H1 (cell line): ENCODE data around the gene HPD. TPM values are rescaled to one million over a fixed set of nuclear protein-coding genes. Genes with fewer than 3 reads are reported as not detected.

Experiments used
- CTCF ChIA-PET: fragments of 300-600 bp; sonication (Branson Sonifier 250); formaldehyde crosslinking; loops from one replicate; lab custom pipeline; 2021; ENCODE audit not compliant: partially characterized antibody; lab: Charles Lee
- POLR2A ChIA-PET: fragments of 300-600 bp; sonication (Branson Sonifier 250); formaldehyde crosslinking; loops from one replicate; lab custom pipeline; 2021; ENCODE audit warnings: inconsistent platforms; ENCODE audit not compliant: partially characterized antibody; lab: Charles Lee
- DNase-seq, 2 experiments: peaks; one replicate each; pipeline versions ENCODE4 v3.0.0 to v3.0.0-alpha.2; 2010 to 2022; ENCODE audit warnings: low spot score in 2 of 2, low read depth in 1 of 2, mixed read lengths in 1 of 2
- FAIRE-seq: peaks from 2 replicates; lab custom pipeline; 2011; peaks lifted over from hg19 to GRCh38; lab: Jason Lieb, UNC
- H2AFZ ChIP-seq: 2 replicates; pipeline ENCODE4 v1.8.1; 2012; ENCODE audit warnings: low read length, inconsistent platforms
- H2AK5ac ChIP-seq: 2 replicates; pipeline ENCODE4 v1.6.1; 2013; ENCODE audit warnings: low read depth, low read length
- H2BK120ac ChIP-seq: replicated peaks from 2 replicates; pipeline ENCODE3; 2013; ENCODE audit warnings: low read depth, low read length, inconsistent platforms
- H2BK12ac ChIP-seq: 2 replicates; pipeline ENCODE4 v1.6.1; 2013; ENCODE audit warnings: low read depth, low read length
- H2BK15ac ChIP-seq: 2 replicates; pipeline ENCODE4 v1.6.1; 2013; ENCODE audit warnings: low read length
- H2BK20ac ChIP-seq: 2 replicates; pipeline ENCODE4 v1.6.1; 2013; ENCODE audit warnings: low read length
- H2BK5ac ChIP-seq: 2 replicates; pipeline ENCODE4 v1.6.1; 2013; ENCODE audit warnings: low read depth, low read length
- H3K14ac ChIP-seq: 2 replicates; pipeline ENCODE4 v1.6.1; 2013; ENCODE audit warnings: inconsistent platforms; ENCODE audit not compliant: insufficient read length
- H3K18ac ChIP-seq: 2 replicates; pipeline ENCODE4 v1.6.1; 2013; ENCODE audit warnings: low read length; ENCODE audit errors: extremely low read depth
- H3K23ac ChIP-seq: 2 replicates; pipeline ENCODE4 v1.6.1; 2013; ENCODE audit warnings: inconsistent platforms; ENCODE audit not compliant: insufficient read length
- H3K23me2 ChIP-seq: 2 replicates; pipeline ENCODE4 v1.6.1; 2013; ENCODE audit warnings: low read depth, low read length
- H3K27ac ChIP-seq: 2 replicates; pipeline ENCODE4 v1.6.1; 2011; ENCODE audit warnings: low read depth, low read length, inconsistent platforms
- H3K27me3 ChIP-seq, 4 experiments: replicated peaks in 1 of 4; 1 replicate in 1 of 4; 2 replicates in 3 of 4; pipeline versions ENCODE4 v1.6.1 to v1.8.1; 2011 to 2013; ENCODE audit warnings: low read length in 3 of 4, mild to moderate bottlenecking in 3 of 4, inconsistent platforms in 2 of 4, mixed read lengths in 2 of 4, moderate library complexity in 1 of 4; ENCODE audit not compliant: control insufficient read depth in 3 of 4, insufficient read depth in 3 of 4; ENCODE audit errors: extremely low read depth in 1 of 4
- H3K36me3 ChIP-seq, 4 experiments: 2 replicates each; pipeline versions ENCODE4 v1.6.1 to v1.8.1; 2011 to 2013; ENCODE audit warnings: mild to moderate bottlenecking in 4 of 4, low read length in 3 of 4, moderate library complexity in 2 of 4, control low read depth in 1 of 4, inconsistent platforms in 1 of 4; ENCODE audit not compliant: insufficient read depth in 4 of 4, control insufficient read depth in 2 of 4
- H3K4ac ChIP-seq: replicated peaks from 2 replicates; pipeline ENCODE3; 2013; ENCODE audit warnings: low read length, low read depth, mixed read lengths, inconsistent platforms; ENCODE audit not compliant: insufficient read length
- H3K4me1 ChIP-seq, 4 experiments: replicated peaks in 1 of 4; 1 replicate in 1 of 4; 2 replicates in 3 of 4; pipeline versions ENCODE4 v1.6.1 to v1.8.1; 2011 to 2013; ENCODE audit warnings: low read length in 3 of 4, inconsistent platforms in 2 of 4, mixed read lengths in 1 of 4; ENCODE audit not compliant: insufficient read depth in 4 of 4, control insufficient read depth in 3 of 4
- H3K4me2 ChIP-seq, 2 experiments: 2 replicates each; pipeline versions ENCODE4 v1.6.1 to v1.8.1; 2011 to 2013; ENCODE audit warnings: low read depth in 2 of 2, low read length in 2 of 2, control low read depth in 1 of 2, inconsistent platforms in 1 of 2, mild to moderate bottlenecking in 1 of 2; ENCODE audit not compliant: insufficient read depth in 1 of 2
- H3K4me3 ChIP-seq, 4 experiments: fragments of 200-600, 300-600 bp in 1 of 4; sonication (generic), shearing (Covaris generic), sonication (Bioruptor Twin) in 1 of 4; 2 replicates each; pipeline versions ENCODE4 v1.5.1 to v1.8.1; 2011 to 2016; ENCODE audit warnings: low read length in 4 of 4, low read depth in 3 of 4, control low read depth in 2 of 4, inconsistent platforms in 2 of 4, mild to moderate bottlenecking in 2 of 4, mixed read lengths in 1 of 4, moderate library complexity in 1 of 4; ENCODE audit not compliant: insufficient read depth in 2 of 4; ENCODE audit errors: extremely low read depth in 1 of 4
- H3K56ac ChIP-seq: replicated peaks from 2 replicates; pipeline ENCODE3; 2013; ENCODE audit warnings: low read depth, mild to moderate bottlenecking, mixed read lengths, low read length, inconsistent platforms; ENCODE audit not compliant: insufficient read length
- H3K79me1 ChIP-seq: 2 replicates; pipeline ENCODE4 v1.6.1; 2013; ENCODE audit warnings: low read depth, low read length, control low read depth
- H3K79me2 ChIP-seq, 2 experiments: 2 replicates each; pipeline versions ENCODE4 v1.6.1 to v1.8.1; 2012 to 2013; ENCODE audit warnings: low read length in 2 of 2, mild to moderate bottlenecking in 2 of 2, inconsistent platforms in 1 of 2; ENCODE audit not compliant: insufficient read depth in 2 of 2, control insufficient read depth in 1 of 2
- H3K9ac ChIP-seq, 4 experiments: replicated peaks in 1 of 4; 1 replicate in 1 of 4; 2 replicates in 3 of 4; pipeline versions ENCODE4 v1.6.1 to v1.8.1; 2011 to 2013; ENCODE audit warnings: low read depth in 3 of 4, low read length in 3 of 4, control low read depth in 2 of 4, mild to moderate bottlenecking in 2 of 4, moderate library complexity in 2 of 4, inconsistent platforms in 1 of 4; ENCODE audit errors: extremely low read depth in 1 of 4
- H3K9me3 ChIP-seq, 2 experiments: 2 replicates each; pipeline versions ENCODE4 v1.6.1 to v1.8.1; 2012 to 2013; ENCODE audit warnings: mild to moderate bottlenecking in 2 of 2, moderate library complexity in 2 of 2, control low read depth in 1 of 2, inconsistent platforms in 1 of 2, low read depth in 1 of 2, low read length in 1 of 2, mixed read lengths in 1 of 2; ENCODE audit not compliant: insufficient read depth in 2 of 2
- H4K20me1 ChIP-seq, 2 experiments: replicated peaks in 1 of 2; 2 replicates each; pipeline versions ENCODE3 to v1.8.1; 2011 to 2013; ENCODE audit warnings: inconsistent platforms in 2 of 2, low read length in 2 of 2, mild to moderate bottlenecking in 1 of 2; ENCODE audit not compliant: insufficient read depth in 2 of 2, control insufficient read depth in 1 of 2
- H4K5ac ChIP-seq: 2 replicates; pipeline ENCODE4 v1.6.1; 2013; ENCODE audit warnings: low read length, low read depth, mixed read lengths, inconsistent platforms; ENCODE audit not compliant: insufficient read length
- H4K8ac ChIP-seq: 2 replicates; pipeline ENCODE4 v1.8.0; 2013; ENCODE audit warnings: mild to moderate bottlenecking, moderate library complexity, low read length, inconsistent platforms; ENCODE audit not compliant: insufficient read depth; ENCODE audit errors: extremely low read depth
- H4K91ac ChIP-seq: replicated peaks from 2 replicates; pipeline ENCODE3; 2013; ENCODE audit warnings: low read length, mixed read lengths, inconsistent platforms; ENCODE audit not compliant: insufficient read length
- ASH2L ChIP-seq: fragments of 200-600, 300-600 bp; sonication (generic); IDR thresholded peaks from one replicate; pipeline ENCODE4 v1.7.1; 2017; ENCODE audit warnings: low read length
- BCL11A ChIP-seq, 2 experiments: IDR thresholded peaks; one replicate each; pipeline ENCODE4 v1.6.1; 2011; ENCODE audit warnings: low read depth in 2 of 2, low read length in 2 of 2, mild to moderate bottlenecking in 2 of 2
- CHD2 ChIP-seq: IDR thresholded peaks from 2 replicates; pipeline ENCODE4 v1.6.1; 2012; ENCODE audit warnings: low read length, improper control_type of control experiment
- CREB1 ChIP-seq: IDR thresholded peaks from 2 replicates; pipeline ENCODE4 v1.6.1; 2012; ENCODE audit warnings: inconsistent platforms
- E2F6 ChIP-seq: IDR thresholded peaks from 2 replicates; pipeline ENCODE4 v1.6.1; 2012; ENCODE audit warnings: inconsistent platforms
- HDAC2 ChIP-seq, 2 experiments: fragments of 300-600 bp in 1 of 2; sonication (generic) in 1 of 2; IDR thresholded peaks; 2 replicates each; pipeline ENCODE4 v1.6.1; 2011 to 2012; ENCODE audit warnings: low read depth in 2 of 2, low read length in 2 of 2, mild to moderate bottlenecking in 2 of 2, moderate library complexity in 2 of 2, borderline replicate concordance in 1 of 2, inconsistent platforms in 1 of 2
- HDAC6 ChIP-seq: IDR thresholded peaks from one replicate; pipeline ENCODE4 v1.7.1; 2012; ENCODE audit warnings: low read depth, mild to moderate bottlenecking, inconsistent platforms, low read length, moderate library complexity
- KDM1A ChIP-seq: fragments of 200-600, 300-600 bp; sonication (generic); IDR thresholded peaks from 2 replicates; pipeline ENCODE4 v1.7.1; 2016; ENCODE audit warnings: mild to moderate bottlenecking, low read length, borderline replicate concordance
- NRF1 ChIP-seq: IDR thresholded peaks from 2 replicates; pipeline ENCODE4 v1.6.1; 2011; ENCODE audit warnings: mild to moderate bottlenecking, low read depth, low read length, improper control_type of control experiment
- POU5F1 ChIP-seq: IDR thresholded peaks from 2 replicates; pipeline ENCODE4 v1.6.1; 2011; ENCODE audit warnings: low read depth, mild to moderate bottlenecking, low read length, moderate library complexity
- RBBP5 ChIP-seq: IDR thresholded peaks from 2 replicates; pipeline ENCODE4 v1.7.1; 2012; ENCODE audit warnings: low read depth, mild to moderate bottlenecking, inconsistent platforms, low read length, moderate library complexity, borderline replicate concordance
- RFX5 ChIP-seq: IDR thresholded peaks from 2 replicates; pipeline ENCODE4 v1.6.1; 2011; ENCODE audit warnings: low read depth, low read length, improper control_type of control experiment, borderline replicate concordance
- ZNF274 ChIP-seq: IDR thresholded peaks from 2 replicates; pipeline ENCODE4 v1.7.0; 2012; ENCODE audit warnings: low read length, borderline replicate concordance; ENCODE audit errors: extremely low read depth
- WGBS, 2 experiments: shearing (Covaris generic) in 1 of 2; methylation state at CpG; one replicate each; pipeline versions ENCODE4 v1.1.6 to v1.1.7; 2013 to 2015; ENCODE audit warnings: low lambda C conversion rate in 2 of 2, mixed read lengths in 2 of 2, inconsistent platforms in 1 of 2, low coverage in 1 of 2, missing lambda C conversion rate in 1 of 2; ENCODE audit not compliant: insufficient replicate concordance in 2 of 2, insufficient coverage in 1 of 2, insufficient read length in 1 of 2; ENCODE audit errors: extremely low coverage in 1 of 2, missing lambda C conversion rate in 1 of 2; 5-methylcytosine and 5-hydroxymethylcytosine counted together
- polyA plus RNA-seq, 7 experiments: library from polyadenylated mRNA; depleted of rRNA in 3 of 7; stranded (reverse) in 5 of 7; unstranded in 2 of 7; fragments of >200 nt in 5 of 7; fragments of 200-250 nt in 2 of 7; gene quantifications; 1 replicate in 5 of 7; 2 replicates in 1 of 7; 4 replicates in 1 of 7; pipeline versions ENCODE4 v1.2.1 to v1.2.3, GENCODE V29; 2011 to 2013; ENCODE audit warnings: missing spikeins in 2 of 7, mixed read lengths in 2 of 7
- total RNA-seq: library from RNA; stranded (reverse); fragmentation: NEBNext Ultra II Directional; extraction: Animal tissue kit (Norgen Biotek cat#: 25700); gene quantifications from 2 replicates; pipeline ENCODE4 v1.2.1, GENCODE V29; 2021

HPD gene
- total and polyA plus RNA-seq, 2 of the 8 experiments (the other 6 are each of a cell fraction or from before 2014, with no cell fraction given), result 0.48 to 0.56 TPM

GRCh38 chr12:121872546-121873215, 14.0 kb upstream of the HPD start:
- ChIA-PET CTCF (interaction anchor here (1.3 to 2.6 kb wide), 4 partner anchors 10 to 35 kb away, joined by 4 to 11 read pairs (median 8); partner anchors contain the start of gene PSMD9), POLR2A (interaction anchor here (0.8 to 1.6 kb wide), 3 partner anchors 66 to 74 kb away, joined by 3 to 4 read pairs (median 4); no protein-coding TSS in a partner anchor)
- Histone ChIP-seq H3K18ac (no peak overlapping the region), H4K8ac (no peak overlapping the region), H2AK5ac (no peak overlapping the region), H3K36me3 (no peaks in the 10 kb centered on the region), H4K91ac (no peak overlapping the region), H3K79me2 (no peaks in the 10 kb centered on the region), H4K20me1 (no peaks in the 10 kb centered on the region), H3K9ac (no peak overlapping the region; a peak in 1 of 7 replicates), H3K27me3 (no peaks in the 10 kb centered on the region), H3K23ac (no peak overlapping the region), H2AFZ (no peak overlapping the region), H2BK20ac (no peak overlapping the region), H3K14ac (no peak overlapping the region), H2BK5ac (no peak overlapping the region), H3K4me2 (no peak overlapping the region), H2BK120ac (no peak overlapping the region), H3K79me1 (no peaks in the 10 kb centered on the region), H3K4ac (no peak overlapping the region), H3K27ac (no peak overlapping the region), H4K5ac (no peak overlapping the region), H3K56ac (no peak overlapping the region), H3K9me3 (no peaks in the 10 kb centered on the region), H2BK12ac (no peak overlapping the region), H2BK15ac (no peak overlapping the region), H3K4me3 (no peak overlapping the region), H3K23me2 (no peaks in the 10 kb centered on the region), H3K4me1 (no peaks in the 10 kb centered on the region)
- FAIRE-seq (no peak), DNase-seq (no peak)
- WGBS, 2 experiments, result 90% methylated on average over 5 of the region's 5 CpGs; no CpG with 5 or more reads in 1 of the 2 experiments
- TF ChIP-seq RBBP5 (no peak), RFX5 (no peak), E2F6 (no peak), KDM1A (no peak), HDAC2 (IDR thresholded peaks at IDR 0.05; ENCODE audit: borderline replicate concordance in 1 of 2, low read depth in 2 of 2, low read length in 2 of 2) (no peak), CHD2 (no peak), ASH2L (no peak), HDAC6 (no peak), BCL11A (IDR thresholded peaks at IDR 0.05; ENCODE audit: low read depth in 2 of 2, low read length in 2 of 2) (no peak), ZNF274 (no peak), POU5F1 (no peak), NRF1 (no peak), CREB1 (no peak)
